Coronary artery (tissue), 2 donors: ENCODE data around the gene ZNF205.

Experiments used
- DNase-seq: peaks from one replicate; pipeline ENCODE4 v3.0.0-alpha.2; 2017; ENCODE audit warnings: low spot score
- H3K27ac ChIP-seq, 2 donors: fragments of 200-600 bp; sonication (generic); one replicate each; pipeline ENCODE4 v1.5.1; 2016 to 2019
- H3K4me3 ChIP-seq: fragments of 200-600 bp; sonication (generic); 2 replicates; pipeline ENCODE4 v1.5.1; 2016; ENCODE audit warnings: mild to moderate bottlenecking, moderate library complexity
- TF ChIP-seq, protein P1 (sequence below): fragments of 200-600 bp; sonication (generic); IDR thresholded peaks from one replicate; pipeline ENCODE4 v1.5.1; 2019; ENCODE audit warnings: antibody characterized with exemption

ZNF205 gene

GRCh38 chr16:3147757-3148104, 35.3 kb downstream of the ZNF205 start:
- TF ChIP-seq, protein P1, sequence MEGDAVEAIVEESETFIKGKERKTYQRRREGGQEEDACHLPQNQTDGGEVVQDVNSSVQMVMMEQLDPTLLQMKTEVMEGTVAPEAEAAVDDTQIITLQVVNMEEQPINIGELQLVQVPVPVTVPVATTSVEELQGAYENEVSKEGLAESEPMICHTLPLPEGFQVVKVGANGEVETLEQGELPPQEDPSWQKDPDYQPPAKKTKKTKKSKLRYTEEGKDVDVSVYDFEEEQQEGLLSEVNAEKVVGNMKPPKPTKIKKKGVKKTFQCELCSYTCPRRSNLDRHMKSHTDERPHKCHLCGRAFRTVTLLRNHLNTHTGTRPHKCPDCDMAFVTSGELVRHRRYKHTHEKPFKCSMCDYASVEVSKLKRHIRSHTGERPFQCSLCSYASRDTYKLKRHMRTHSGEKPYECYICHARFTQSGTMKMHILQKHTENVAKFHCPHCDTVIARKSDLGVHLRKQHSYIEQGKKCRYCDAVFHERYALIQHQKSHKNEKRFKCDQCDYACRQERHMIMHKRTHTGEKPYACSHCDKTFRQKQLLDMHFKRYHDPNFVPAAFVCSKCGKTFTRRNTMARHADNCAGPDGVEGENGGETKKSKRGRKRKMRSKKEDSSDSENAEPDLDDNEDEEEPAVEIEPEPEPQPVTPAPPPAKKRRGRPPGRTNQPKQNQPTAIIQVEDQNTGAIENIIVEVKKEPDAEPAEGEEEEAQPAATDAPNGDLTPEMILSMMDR = no peak
- DNase-seq = no peak
- H3K27ac ChIP-seq = no peak overlapping the region
- no peak overlapping the region for H3K4me3 ChIP-seq

DNA sequence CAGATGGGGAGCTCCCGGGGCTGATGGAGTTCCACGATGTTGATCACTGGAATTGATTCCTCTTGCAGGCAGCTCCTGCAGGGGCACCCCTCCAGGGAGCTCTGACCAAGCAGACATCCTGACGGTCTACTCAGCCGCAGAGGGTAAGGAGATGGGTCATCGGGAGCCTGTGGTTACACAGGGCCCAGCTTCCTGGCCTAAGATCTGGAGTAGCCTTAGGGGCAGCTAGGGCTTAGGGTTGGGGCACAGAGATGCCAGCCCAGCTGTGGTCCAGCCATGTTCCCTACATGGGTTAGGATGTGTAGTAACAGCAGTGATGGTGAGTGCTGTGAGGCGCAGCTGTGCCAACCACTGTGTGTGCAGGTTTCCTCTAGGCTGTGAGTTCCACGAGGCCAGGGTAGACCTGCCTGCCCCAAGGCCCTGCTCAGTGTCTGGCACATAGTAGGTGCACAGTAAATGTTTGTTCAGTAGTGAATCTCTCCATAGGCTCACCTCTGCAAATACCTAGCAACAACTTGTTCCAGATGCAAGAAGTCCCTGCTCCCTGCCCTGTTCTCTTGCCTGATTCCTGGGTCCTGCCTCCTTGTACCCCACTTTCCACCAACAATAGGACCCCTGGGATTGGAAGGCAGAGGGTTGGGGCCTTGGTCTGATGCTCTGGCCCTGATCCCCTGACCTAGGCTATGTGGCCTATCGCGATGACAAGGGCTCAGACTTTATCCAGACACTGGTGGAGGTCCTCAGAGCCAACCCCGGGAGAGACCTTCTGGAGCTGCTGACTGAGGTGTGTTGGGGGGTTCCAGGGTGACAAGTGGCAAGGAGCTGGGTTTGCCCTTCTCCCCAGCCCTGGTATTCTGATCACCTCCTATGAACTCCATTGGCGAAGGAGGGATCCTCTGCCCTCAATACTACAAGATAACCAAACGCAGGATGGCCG, 36.1 kb downstream of the ZNF205 start:
- Histone ChIP-seq H3K4me3 (no peak overlapping the region), H3K27ac (no peak overlapping the region)
- TF ChIP-seq, protein P1 = no peak
- no peak for DNase-seq

GRCh38 chr16:3149193-3149530, 36.8 kb downstream of the ZNF205 start:
- H3K27ac ChIP-seq = peak overlapping the region in 1 of 2 donors; percentile 86

GRCh38 chr16:3149630-3150345, 37.4 kb downstream of the ZNF205 start:
- Histone ChIP-seq H3K4me3 (peak overlapping the region; percentile 79), H3K27ac (peak overlapping the region; percentile 53 to 86)
- TF ChIP-seq, protein P1 = peak; percentile 22
- DNase-seq = peak; percentile 80

More at GRCh38 chr16:3149193-3149530, 36.8 kb downstream of the ZNF205 start:
- H3K4me3 ChIP-seq = peak overlapping the region; percentile 79
- no peak for DNase-seq
- TF ChIP-seq, protein P1 = no peak

GRCh38 chr16:3150346-3151218, 38.2 kb downstream of the ZNF205 start:
- H3K27ac ChIP-seq = peak overlapping the region; percentile 53 to 86
- TF ChIP-seq, protein P1 = no peak
- H3K4me3 ChIP-seq = peak overlapping the region; percentile 79
- DNase-seq = peak; percentile 97

DNA sequence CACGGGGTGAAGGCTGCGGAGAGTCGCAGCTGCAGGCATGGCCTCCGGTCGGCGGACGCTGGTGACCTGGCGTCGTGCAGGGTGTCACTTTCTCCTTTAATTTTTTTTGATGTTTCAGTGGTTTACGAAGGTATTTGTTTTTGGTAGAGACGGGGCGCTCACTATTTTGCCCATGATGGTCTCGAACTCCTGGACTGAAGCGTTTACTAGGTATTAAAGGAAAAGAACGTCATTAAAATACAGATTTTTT, 39.6 kb downstream of the ZNF205 start:
- TF ChIP-seq, protein P1 = no peak
- Histone ChIP-seq H3K4me3 (peak overlapping the region; percentile 68), H3K27ac (no peak overlapping the region)
- no peak for DNase-seq
